Stimulated activated CD4-positive, alpha-beta T cell treated with anti-CD3 and anti-CD28 coated beads, TNF-alpha, amount 100 ng/mL, for 24 hours (primary cell): ENCODE measurements around the gene GPR161.

Experiments
- DNase-seq, 3 experiments: peaks; one replicate each; pipeline ENCODE4 v3.0.0-alpha.2; 2020; ENCODE audit warnings: low read depth in 3 of 3

GPR161 gene

DNA sequence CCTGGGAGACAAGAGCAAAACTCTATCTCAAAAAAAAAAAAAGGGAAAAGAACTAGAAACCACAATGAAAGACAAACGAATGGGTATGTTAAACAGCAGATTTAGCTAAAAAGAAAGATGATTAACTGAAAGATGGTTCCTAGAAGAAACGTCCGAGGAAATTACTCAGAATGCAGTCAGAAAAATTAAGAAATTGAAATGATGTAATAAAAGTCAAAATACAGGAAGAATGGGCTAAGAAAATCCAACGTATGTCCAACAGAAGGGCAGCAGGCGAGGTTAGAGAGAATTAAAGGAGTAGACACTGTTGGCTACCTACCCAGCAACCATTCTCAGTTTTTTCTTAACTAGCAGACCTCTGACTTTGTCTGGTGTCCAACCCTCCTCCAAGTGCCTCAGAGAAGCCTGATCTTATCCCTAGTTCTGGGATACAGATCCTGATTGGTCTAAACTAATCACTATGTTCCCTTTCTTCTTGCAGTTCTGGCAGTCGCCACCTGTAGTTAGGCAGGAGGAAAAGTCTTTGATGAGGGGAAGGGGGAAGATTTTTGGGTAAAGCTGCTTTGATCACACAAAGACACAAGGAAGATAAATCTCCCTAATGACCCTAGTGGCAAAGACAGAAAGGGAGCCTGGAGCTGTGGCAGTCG is 25.7 kb downstream of the GPR161 start:
- no peak for DNase-seq

DNA sequence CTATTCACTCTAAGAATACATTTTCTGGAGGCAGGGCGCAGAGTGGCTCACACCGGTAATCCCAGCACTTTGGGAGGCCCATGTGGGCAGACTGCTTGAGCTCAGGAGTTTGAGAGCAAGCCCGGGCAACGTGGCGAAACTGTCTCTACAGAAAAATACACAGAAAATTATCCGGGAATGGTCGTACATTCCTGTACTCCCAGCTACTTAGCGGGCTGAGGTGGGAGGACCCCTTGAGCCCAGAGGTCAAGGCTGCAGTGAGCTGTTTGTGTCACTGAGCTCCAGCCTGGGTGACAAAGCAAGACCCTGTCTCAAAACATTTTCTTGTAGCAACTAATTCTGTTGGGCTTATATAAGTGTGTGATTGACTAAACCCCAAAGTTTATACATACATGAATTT is 30.5 kb downstream of the GPR161 start:
- no peak for DNase-seq

DNA sequence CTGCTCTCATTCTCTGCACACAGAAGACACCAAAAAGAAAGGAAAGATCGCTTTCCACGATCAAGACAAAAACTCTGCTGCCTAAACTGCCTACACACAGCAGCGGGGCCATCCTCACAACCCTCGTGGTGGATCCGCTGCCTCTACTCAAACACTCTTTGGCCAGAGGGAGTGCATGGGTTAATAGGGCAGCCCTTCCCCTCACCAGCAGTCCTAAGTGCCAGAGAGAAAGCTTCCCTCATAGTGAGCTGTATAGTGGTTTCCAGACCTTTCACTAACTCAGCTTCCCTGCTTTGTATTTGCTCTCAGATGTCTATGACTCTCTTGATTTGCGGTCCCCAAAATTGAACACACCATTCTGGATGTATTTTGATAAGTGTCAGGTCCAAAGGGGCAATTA is 30.9 kb downstream of the GPR161 start:
- no peak for DNase-seq

DNA sequence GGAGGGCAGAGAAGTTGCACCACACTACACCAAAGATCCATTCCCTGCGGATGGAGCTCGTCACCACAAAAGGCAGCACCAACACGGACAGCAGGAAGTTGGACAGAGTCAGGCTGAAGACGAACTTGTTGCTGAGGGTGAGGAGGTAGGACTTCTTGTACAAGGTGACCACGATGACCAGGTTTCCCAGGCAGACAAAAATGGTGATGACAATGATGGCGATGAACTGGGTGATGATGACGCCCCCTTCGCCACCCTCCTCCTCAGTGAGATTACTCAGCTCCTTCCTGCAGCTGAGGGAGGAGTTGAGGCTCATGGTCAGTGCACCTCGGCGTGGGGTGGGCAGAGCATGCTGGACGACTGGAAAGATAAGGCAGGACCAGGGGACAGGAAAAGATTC is 32.2 kb downstream of the GPR161 start:
- no peak for DNase-seq

DNA sequence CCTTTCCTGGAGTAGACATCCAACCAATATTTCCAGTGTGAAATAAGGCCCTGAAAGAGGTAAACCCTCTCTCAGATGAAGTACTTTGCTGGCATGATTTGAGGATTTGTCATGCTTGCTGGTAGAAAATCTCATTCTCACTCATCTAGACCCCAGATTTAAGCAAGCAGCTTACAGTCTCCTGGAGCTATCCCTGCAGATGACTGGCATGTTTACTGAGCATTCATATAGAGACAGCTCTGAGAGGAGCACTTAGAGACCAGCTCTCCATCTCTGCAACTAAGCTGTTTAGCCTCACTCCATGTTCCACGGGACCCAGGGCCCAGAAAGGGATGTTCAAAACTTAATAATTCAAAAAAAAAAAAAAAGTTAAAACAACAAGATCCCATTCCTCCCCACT is 34.2 kb downstream of the GPR161 start:
- DNase-seq = no peak

DNA sequence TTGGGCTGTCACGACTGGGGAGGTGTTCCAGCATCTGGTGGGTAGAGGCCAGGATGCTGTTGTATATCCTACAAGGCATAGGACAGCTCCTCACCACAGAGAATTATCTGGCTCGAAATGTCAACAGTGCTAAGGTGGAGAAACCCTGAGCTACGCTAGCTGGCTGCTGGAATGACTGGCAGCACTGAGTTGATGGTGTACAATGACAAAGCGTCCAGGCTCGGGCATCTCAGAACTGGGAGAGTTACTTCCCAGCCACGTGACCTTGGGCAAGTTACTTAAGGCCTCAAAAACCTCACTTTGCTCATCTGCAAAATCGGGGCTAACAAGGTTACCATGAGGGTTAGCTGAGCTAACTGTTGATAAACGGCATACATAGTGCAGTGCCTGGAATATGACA is 35.4 kb downstream of the GPR161 start:
- DNase-seq = no peak

DNA sequence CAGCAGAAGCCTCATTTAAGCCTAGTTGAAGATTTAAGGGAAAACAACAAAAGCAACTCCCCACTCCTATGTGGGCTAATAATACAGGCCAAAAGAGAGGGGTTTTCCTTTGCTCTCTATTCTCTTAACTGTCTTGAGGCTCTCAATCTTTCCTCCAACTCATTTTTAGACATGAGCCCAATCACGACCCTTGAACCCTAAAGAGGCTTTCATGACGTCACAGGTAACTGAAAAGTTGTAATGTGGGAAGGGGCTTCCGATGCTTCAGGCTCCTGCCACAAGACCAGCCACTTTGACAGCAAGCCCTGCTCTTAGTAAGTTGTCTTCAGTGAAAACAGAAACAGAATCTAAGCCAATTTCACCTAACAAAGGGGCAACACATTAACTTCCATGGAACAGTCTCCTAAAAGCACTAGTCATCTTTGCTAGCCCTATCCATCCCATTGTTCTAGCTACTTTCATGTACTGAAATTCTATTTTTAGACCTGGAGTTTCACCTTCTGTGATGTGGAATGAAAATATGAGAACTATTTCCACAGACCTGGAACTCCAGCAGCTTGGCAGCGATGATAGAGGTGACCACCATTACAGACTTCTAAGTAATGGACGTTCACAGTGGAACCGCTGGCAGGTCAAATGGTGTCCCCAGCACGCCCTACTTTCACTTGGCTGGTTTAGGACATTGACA is 36.3 kb downstream of the GPR161 start:
- no peak for DNase-seq

DNA sequence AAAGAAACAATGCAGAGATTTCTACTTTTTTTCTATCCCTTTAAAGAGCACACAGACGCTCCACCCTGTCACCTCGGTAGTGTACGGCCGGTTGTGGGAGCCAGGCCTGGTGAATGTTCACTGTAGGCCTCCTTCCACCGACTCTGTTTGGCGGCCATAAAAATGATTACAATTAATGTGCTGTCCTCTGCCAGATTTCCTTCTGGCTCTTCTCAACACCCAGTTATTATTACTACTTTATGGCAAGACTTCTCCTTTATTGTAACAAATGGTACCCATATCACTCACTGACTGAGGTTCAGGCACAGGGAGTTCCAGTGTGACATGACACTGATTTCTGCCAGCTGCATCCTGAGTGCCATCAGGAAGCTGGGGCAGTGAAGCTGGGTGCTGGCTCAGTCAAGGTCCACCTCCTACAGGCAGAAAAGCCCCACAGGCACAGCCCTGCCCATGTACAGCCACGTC is 37.4 kb downstream of the GPR161 start:
- DNase-seq = no peak

DNA sequence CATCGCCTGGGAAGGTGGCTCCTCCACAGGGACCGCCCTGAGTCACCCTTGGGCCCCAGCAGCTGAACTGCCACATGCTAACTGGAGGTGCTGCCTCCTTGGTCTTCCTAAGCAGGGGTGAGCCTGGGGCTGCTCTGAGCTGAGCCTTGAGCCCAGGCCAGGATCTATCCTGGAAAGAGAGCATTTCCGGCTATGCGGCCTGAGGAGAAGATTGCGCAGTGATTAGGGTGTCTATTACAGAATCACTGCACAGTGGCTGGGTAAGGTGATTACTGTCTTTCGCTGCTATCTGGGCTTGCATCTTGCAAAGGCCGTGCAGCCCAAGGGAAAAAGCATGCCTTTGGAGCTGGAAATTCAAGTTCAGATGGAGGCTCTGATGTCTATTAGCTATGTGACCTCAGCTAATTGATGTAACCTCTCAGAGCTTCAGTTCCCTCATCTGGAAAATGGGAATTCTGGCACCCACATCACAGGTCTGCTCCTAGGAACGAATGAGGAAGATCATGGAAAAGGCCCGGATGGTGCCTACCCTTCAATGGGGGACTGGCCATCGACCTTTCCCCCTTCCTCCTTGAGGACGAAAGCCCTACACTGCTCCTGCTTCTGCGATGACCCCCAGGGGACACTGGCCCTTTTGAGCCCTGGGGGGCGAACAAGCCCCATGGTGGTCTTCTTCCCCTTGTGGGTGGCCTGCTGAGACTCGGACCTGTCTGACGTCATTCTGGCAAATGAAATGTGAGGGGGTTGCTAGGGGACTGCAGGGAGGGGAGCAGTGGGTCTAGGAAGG is 38.0 kb downstream of the GPR161 start:
- DNase-seq = no peak

DNA sequence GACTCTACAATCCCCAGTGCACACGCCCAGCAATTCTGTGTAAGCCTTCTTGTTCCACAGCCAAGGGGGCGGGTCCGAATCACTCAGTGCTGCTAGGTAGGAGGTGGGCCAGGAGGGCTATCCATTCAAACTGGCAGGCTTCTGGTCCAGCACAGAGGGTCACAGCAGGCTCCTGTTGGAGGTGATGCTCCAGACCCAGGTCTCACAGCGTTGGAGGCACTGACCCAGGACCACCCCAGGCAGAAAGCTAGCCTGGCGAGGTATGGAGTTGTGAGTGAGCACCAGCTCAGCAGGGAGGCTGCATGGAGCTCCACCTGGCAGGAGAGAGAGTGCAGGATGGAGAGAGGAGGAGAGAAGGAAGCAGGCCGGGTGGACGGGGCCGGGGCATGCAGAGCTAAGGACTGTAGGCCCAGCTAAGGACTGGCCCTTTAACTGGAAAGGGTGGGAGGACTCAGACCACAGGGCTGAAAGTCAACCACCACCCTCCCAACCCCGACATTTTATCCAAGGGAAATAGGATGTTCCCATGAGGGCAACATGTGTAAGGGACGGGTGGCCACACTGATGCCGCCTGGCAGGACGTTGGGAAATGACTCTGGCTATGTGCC is 38.7 kb downstream of the GPR161 start:
- no peak for DNase-seq

DNA sequence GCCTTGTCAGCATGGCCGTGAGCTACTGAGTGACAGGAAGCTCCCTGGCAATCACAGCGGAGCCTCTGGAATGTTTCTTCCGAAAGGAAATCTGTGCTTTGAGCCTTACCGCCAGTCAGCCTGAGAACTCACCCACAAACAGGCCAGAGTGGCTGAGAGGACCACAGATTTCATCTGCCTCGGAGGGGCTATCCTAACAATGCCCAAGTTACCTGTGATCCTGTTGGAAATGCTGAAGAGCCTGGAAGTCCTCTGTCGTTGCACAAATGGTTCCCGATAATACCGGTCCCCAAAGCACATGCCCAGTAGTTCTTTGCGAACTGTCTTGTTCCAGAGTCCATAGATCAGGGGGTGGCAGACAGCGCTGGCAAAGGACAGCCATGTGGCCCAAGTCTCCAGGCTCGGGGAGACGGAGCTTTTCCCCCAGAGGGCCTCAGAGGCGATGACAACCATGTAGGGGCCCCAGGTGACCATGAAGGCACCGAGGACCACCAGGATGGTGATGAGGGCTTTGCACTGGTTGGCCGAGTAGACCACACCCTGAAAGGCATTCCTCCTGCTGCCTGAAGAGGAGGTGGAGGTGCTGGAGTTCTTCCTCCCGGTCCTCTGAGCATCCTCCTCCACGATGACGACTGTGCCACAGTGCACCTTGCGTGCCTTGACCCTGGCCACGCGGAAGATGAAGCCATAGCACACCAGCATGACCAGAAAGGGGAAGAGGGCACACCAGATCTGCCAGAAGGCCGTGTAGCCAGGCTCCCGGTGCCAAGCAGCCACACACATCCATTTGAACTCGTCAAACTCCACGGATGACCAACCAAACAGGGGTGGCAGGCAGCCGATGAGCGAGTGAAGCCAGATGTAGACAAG is 40.2 kb downstream of the GPR161 start:
- no peak for DNase-seq

DNA sequence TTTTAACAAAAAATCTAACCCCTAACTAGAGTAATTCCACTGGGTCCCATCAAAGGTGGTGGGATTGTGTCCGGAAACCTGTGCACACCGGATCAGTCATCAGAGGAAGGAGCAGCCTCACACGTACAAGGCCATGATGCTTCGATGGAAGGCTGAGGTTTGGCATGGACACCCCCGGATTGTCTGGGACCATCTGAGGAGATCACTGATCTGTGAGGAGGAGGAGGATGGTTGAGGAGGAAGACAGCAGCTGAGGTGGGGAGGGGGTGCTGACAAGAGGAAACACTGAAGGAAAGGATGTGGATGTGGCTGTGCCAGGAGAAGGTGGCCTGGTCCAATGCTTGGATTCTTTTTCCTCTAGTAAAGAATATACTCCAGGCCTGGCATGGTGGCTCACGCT is 41.3 kb downstream of the GPR161 start:
- DNase-seq = no peak

DNA sequence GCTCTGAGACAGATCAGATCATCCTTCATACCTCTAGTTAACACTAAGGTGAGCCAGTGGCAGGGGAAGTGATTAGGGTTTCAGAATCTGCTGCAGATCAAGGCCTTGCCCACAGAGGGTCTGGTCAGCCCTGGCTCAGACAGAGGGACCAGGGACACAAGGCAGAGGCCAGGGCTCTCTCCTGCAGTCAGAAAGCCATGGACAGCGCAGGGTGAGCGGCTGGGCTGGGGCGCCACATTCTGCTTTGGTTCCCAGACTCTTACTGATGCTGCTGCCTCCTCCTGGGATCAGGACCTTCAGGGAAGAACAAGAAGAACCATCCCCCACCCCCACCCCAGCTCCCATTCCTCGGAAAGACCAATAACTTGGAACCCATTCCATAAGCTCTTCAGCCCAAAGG is 43.1 kb downstream of the GPR161 start:
- no peak for DNase-seq

DNA sequence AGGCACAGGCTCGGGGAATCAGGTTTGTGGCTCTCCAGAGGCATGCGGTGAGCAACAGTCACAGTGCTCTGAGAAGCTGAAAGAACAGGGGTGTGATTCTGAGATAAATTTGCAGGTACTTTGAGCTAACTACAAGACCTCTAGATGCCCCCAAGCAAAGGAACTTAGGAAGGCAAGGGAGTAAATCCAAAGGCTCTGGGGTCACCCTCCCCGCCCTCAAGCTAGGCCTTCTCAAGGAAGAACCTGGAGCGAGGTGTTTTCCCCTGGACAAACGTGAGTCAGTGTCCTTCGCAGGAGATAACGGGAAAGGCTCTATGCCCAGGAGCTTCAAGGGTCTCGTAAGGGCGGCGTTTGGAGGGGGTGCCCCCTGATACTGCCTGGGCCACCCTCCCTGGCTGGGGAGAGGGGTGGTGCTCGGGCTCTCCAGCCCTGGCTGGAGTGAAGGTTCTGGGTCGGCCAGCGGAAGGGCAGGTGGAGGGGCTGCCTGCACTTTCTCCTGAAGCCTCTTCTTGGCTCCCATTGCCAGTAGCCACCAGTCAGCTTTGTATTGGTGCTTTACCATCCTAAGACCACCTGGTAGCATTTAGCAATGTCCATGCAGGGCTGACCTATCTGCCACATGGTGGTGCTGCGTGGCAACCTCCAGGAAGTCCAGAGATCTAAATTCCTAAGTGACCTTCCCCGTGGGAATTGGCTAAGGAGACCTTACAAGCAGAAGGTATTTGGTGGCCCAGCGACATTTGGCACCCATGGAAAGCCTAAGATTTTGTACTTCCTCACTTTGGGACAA is 44.0 kb downstream of the GPR161 start:
- DNase-seq = no peak

DNA sequence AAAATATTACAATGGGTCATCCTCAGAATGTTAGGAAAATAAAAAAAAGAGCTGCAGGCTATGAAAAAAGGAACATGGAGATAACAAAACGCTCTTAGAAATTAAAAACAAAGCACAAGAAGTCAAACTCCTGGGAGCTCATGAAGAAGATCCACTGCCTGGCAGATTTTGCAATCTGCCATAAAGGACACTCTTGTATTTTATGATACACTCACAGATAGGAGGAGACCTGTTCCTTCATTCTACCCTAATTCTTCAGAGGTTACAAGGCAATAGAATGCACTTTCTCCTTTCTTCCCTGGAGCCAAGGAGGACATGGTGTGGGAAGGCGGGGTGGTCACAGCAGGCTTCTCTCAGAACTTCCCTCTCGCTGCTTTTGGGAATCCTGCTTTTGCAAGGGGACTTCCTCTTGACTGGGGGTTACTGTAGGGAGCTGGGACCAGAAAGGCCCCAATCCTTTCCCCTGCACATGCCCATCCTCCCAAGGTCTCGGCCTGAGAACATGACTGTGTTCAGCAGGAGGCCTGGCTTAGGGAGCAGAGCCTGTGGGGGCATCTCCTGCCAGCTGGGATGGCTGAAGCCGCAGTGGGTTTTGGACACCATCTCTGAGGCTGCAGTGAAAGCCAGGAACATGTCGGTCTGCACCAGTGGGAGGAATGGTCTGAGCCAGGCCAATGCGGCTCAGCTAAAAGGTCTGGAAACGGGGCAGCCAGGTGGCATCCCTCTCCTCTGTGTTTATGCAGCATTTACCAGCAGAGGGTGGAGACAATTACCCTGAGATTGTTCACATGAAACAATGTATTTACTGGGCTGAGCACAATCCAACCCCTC is 44.8 kb downstream of the GPR161 start:
- DNase-seq = no peak

DNA sequence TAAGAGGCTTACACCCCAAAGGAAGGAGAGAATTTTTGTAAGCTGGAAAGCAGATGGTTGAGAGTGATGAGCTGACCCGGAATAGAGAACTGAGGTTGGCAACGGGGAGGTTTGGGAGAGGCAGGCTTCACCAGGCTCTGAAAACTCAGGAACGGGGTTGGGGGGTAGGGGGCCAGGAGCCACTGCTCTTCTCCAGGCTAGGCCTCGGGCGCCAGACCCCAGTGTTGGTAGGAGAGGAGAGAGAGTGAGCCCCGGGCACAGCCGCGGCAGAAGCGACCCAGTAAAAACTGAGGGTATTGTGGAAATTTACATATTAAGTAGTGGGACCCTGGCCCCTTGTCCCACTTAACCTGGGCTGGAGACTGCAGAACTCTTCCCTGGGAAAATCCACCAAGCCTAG is 45.7 kb downstream of the GPR161 start:
- no peak for DNase-seq

DNA sequence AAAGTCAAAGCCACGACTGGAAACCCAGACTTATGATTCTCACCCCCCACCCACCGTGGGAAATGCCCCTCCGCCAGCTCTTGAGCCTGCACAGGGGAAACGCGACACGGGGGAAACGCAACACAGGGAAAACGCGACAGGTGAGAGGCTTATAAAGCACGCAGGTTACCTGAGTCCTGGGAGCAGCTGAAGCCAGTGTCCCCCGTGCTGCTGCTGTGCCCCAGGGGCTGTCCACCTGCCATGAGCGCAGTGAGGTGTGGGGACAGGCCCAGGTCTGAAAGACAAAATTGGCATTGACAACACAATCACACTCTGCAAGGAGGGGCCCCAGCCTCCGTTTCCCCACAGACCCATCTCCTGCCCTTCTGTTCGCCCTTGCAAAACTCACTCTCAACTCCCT is 46.3 kb downstream of the GPR161 start:
- no peak for DNase-seq

DNA sequence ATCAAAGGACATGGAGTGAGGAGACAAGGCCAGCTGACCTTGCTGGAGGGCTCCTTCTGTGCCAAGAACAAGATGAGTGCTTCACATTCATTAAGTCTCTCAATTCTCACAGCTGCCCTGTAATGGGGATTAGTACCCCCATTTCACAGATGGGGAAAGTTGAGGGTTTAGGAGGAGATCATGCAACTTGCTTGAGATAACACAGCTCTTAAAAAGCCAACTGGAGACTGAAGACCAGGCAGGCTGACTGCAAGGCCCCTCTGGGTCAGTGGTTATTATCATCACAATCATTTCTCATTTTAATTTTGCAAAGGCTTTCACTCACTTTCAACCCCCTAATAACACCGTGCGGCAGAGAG is 46.8 kb downstream of the GPR161 start:
- no peak for DNase-seq

DNA sequence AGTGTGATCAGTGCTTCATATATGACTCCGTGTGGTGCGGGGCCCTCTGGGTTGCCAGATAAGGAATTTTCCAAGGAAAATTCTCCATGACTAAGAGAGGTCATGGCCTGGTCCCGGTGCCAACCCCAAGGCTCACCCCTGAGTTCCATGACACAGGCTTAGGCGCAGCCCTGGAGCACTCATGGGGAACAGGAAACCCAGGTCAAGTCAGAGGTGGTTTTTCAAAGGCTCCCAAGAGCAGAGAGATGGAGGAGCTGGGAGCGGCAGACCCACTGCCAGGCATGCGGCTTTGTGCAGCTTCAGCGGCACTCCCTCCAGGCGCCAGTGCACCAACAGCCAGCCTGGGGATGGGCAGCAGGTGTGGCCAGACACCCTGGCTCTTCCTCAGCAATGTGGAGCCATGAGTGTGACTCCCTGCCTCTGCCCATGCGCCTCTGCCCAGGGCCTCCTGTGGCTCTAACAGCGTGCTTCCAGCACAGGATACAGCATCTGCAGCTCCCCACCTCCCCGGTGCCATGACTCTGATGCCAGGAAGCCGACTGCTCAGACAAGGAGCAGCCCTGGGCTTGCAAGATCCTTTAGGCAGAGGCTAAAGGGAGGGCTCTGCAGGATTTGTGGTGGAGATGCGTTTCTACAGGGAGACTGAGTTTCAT is 47.3 kb downstream of the GPR161 start:
- no peak for DNase-seq
